Kidney capillary endothelial cell (primary cell): Measurements from ENCODE around the gene SH2B3.

Source experiments
- DNase-seq: peaks from one replicate; pipeline ENCODE4 v3.0.0-alpha.2; 2018; ENCODE audit warnings: low spot score

The SH2B3 gene

DNA sequence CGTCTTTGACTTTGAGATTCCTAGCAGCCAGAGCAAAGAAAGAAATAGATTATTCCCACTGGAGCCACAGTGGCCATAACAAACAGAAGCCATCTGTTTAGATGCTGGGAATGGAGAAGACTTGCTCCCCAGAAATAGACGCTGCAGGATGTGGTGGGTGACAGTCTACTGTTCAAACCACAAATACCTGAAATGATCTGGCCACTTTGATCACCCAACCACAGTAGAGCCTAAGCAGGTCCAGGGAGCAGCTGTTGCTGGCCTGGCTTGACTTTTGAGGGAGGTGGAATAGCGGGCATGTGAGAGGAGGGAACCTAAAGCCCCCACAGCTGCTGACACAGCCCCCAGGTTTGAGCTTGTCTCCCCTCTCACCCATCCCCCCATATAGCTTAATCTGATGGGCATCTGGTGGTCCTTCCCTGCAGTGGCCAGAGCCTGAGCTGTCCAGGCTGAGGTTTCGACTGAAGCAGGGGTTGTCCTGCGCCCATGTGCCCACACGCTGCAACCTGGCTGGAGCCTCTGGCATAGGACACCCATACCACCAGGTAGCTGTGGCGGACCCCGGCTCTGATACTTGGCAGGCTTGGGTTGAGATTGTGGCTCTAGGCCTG, 38.7 kb downstream of the SH2B3 start:
- DNase-seq = no peak

DNA sequence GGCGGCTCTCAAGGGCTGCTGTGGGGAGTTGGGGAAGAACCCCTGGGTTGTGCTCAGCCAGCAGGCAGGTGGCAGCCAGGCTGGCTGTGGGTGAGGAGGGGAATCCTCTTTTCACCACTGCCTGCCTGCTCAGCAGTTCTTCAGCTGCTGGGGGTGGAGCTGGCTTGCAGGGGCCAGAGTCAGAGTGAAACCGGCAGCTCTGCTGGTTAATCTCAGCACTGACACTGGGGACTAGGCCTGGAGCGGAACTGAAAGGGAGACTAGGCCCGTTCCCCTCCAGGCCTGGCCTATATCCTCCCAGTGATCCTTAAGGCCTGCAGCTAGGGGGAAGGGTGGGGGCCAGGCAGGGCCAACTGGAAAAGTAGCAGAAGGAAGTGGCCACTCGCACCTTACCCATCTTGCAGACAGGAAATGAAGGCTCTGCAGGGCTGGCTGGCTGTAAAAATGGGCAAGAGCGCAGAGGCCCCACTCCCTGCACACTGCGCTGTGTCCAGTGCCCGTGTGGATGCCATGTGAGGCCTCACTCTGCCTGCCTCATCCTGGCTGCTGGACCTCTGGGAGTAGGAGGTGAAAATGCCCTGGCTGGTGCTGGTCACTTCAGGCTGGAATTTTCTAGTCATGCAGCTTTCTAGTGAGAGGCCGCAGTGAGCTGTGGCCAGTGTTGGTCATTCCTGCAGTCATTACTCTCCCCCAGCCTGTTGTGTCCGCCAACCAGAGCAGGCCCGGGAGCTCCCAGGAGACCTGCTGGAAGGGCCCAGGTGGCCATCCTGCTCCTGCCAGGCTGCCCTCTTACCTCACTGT, 39.4 kb downstream of the SH2B3 start:
- peak; percentile 57 for DNase-seq

DNA sequence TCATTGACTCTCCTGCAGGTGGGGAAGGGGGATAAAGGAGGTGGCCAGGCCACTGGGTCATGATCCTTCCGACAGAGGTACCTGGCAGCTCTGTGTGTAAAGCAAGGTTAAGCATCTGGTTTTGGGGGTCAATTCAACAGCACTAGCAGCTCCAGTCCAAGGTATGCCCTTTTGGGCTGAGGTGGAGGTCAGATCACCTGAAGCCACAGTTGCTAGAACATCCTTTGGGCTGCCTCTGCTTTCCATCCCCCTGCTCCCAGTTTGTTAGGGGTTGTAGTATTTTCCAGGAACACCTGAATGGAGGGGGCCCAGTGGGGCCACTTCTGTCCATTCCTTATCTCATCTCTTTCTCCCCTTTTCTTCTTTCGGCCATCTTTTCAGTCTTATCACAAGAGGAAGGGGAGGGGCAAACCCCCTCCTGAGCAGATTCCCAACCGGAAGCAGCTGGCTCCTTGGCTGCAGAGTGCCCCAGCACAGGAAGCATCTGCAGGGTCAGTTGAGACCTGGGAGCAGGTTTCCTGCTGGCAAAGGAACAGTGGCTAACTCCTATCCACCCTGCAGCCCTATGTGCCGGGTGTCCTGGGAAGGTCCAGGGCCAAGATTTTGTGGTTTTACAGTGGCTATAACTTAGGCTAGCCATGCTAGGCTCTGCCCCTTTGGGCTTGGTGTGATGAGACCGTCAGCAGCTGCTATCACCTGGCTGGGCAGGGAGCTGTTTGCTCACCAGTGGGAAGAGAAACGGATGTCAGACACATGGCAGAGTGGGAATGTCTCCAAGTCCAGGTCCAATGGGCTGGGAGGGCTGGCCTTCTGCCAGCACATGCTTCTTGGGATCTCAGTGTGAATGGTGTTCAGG, 40.2 kb downstream of the SH2B3 start:
- DNase-seq = peak; percentile 97

DNA sequence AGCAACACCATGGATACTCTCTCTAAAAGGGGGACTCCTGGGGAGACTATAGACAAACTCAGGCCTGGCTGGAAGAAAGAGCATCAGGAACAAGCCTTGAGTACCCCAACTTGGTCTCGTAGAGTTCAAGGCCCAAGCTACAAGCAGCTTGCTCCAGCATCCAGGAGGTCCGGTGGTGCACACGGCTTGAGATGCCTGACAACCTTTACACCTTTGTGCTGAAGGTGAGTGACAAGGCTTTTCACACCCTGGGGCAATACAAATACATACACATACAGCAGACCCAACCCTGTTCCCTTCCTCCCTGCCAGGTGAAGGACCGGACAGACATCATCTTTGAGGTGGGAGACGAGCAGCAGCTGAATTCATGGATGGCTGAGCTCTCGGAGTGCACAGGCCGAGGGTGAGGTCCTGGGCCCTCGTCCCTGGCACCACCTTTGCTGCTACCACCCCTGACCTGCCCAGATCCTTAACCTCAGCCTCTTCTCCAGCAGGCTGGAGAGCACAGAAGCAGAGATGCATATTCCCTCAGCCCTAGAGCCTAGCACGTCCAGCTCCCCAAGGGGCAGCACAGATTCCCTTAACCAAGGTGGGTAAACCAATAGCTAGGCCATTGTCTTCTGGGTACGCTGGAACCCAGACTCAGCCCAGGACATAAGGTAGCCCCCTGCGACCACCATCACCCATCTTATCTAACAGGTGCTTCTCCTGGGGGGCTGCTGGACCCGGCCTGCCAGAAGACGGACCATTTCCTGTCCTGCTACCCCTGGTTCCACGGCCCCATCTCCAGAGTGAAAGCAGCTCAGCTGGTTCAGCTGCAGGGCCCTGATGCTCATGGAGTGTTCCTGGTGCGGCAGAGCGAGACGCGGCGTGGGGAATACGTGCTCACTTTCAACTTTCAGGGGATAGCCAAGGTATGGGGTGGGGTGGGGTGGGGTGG, 41.2 kb downstream of the SH2B3 start:
- DNase-seq = no peak

DNA sequence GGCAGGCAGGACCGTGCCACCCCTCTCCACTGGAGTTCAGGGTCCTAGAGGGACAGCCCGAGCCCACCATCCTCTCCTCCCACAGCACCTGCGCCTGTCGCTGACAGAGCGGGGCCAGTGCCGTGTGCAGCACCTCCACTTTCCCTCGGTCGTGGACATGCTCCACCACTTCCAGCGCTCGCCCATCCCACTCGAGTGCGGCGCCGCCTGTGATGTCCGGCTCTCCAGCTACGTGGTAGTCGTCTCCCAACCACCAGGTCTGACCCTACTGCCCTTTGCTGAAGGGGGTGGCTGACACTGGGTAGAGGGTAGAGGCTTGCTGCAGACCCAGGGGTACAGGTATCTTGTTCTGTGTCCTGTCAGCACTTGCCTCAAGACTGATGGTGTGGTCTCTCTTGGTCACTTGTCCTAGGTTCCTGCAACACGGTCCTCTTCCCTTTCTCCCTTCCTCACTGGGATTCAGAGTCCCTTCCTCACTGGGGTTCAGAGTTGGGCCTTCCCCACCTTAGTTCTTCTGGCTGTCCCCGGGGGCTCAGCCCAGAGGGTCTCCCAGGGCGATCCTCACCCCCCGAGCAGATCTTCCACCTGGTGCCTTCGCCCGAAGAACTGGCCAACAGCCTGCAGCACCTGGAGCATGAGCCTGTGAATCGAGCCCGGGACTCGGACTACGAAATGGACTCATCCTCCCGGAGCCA, 42.0 kb downstream of the SH2B3 start:
- no peak for DNase-seq

DNA sequence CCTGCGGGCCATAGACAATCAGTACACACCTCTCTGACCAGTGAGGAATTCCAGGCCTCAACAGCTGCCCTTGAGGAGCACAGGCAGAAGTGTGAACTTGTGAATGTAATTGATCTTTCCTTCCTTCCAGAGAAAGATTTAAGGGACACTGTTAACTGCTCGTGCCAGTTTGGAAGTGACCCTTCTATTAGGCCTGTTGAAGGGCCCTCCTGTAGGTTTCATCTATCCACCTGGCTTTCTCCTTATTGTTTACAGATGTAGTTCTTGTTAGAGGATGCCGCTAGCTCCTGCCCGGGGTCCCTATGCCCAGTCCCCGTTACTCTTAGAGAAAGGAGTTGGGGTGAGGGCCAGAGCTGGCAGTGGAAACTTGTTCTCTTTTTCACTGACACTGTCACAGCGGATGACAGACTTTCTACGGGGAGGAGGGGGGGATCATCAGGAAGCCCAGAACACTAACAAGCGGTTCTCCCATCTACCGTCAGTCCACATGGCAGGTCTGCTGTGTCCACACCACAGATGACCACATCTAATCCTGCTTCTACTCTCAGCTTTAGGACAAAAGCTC, 42.6 kb downstream of the SH2B3 start:
- DNase-seq = no peak

DNA sequence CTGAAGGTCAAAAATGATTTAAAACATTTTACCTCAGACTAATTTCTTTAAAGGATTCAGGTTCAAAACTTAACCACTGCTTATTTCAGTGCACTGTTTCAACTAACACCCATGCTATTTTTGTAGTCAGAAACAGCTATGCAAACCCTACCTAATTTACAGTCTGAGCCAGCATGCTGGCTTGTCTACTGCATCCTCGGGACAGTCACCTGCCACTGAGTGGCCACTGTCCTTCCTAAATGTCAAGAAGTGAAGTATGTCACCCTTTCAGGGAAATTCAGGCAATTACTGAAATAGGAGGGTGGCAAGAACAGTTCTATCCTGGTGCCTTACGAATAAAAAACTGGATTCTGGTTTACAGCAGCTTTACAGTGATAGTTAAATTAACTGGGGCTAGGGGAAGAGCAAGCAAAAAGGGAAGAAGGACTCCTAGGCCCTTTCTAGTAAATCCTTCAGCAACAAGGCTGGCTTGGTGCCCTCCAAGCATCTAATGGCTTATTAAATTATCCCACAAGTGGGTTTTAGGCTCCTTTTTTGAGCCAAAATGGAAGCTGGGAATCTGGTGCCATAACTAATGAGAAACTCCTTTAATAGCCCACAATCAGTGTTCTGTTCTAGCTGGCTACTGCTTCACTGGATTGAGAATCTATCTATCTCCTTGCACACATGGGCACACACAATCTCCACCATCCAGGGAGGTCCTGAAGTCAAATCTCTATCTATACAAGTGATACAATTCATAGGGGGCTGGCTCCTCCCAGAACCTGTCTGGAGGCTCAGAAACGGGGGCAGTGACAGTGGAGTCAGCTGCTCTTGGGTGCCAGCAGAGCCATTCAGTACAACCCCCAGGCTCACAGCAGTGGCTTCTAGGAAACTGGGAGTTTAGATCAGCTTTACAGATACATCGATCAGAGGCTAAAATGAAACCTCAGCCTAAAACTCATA, 43.4 kb downstream of the SH2B3 start:
- no peak for DNase-seq

DNA sequence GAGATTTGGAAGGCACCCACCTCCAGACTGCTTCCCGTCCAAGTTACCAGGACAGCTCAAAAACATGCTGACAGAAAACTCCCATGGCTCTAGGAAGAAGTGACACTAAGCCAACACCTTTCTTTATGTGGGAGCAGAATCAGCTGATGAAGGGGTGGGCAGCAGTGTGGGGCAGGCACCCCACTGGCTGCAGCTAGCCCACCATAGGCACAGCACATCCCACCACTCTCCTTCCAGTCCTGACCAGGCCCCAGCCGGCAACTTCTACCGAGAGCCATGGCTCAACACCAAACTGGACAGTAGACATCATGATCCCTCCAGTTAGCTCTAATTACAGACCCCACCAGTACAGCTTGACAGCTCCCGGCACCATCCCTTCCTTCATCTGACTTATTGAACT, 45.0 kb downstream of the SH2B3 start:
- no peak for DNase-seq

DNA sequence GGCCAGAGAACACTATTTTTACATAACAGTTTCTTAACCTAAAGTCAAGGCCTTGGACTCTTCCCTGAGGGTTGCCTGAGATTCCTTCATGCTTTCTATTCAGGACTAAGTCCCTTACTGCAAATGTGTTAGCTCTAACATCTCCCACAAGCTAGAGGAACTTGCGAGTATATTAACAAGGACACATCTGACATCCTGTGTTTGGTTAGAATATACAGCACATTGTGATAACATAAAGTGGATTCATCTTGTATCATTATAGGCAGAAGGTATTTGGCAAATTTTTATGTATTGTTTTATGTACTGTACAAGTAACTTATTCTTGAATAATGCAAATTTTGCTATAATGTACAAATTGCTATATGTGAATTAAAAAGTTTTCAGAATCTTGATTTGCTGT, 45.5 kb downstream of the SH2B3 start:
- no peak for DNase-seq

DNA sequence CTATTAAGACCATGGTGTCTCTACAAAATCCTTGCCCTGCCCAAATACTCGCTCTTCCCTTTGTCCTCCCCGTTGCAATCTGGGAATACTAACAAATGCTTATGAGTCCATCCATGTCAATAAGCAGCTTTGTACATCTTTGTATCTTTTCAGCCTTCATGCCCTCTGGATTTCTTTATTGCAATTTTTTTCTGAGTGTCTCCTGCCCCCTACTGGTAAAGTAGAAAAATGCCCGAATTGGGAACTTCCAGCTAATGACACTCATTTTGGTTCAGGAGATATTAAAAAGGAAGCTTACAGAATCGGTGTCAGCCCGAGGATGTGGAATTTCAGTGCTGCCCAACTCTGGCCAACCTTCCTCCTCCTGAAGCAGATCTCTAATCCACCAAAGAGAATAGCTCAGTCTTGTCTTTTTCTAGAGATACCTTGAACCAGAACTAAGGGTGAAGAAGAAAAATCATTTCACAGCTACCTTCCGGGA, 46.0 kb downstream of the SH2B3 start:
- peak; percentile 78 for DNase-seq

DNA sequence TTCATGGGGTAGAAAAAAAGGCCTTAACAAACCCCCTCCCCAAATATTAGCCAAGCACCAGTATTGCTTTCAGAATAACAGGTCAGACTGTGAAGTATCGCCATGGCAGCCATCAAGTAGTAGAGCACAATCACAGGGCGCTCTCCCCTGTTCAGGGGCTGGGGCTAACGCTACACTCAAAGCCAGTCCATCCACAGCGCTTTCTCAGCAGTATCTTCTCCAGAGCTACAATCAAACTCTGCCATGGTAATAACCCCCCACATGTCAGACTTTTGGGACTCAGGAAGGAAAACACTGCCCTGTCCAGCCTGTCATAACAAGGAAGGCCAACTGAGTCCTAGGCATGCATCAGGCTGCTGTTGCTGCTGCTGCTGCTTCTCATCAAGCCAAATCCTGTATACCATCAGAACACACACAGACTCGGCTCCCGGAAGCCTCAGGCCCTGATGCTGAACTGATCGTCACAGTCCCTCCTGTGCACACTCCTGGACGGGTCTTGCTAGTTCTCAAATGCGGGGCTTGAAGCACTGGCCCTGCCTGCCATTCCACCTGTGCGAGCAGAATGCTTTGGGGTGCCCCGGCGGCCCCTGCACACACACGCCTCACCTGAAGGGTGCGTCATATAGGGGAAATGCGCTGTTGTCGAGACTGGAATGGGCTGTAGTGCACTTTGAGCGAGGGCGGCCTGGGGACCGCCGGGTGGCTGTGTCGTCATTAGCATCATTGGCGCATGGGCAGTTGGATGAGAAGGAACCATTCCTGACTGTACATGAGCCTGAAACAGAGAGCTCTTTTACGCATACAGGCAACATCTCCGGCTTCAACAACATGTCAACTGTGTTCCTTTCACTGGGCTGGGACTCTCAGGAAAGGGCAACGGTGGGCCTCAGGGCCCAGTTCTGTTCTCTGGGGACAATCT, 47.6 kb downstream of the SH2B3 start:
- no peak for DNase-seq

DNA sequence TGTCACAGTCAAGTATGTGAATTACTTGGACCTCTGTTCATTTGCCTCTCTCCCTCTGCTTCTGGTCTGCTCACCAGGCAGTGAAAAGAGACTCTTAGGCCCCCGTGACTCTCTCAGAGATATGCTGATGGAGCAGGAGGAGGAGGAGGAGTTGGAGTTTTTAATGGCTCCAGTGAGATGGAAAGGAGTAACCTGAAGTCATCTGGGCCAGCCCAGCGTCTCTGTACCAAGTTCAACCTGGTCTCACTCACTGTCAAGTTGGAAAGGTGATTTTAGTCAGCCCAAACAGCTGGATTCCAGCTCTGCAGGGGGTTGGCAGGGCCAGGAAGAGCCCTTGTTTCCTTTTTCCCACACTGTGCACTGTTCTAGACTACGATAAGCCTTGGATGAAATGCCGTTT, 48.6 kb downstream of the SH2B3 start:
- no peak for DNase-seq

DNA sequence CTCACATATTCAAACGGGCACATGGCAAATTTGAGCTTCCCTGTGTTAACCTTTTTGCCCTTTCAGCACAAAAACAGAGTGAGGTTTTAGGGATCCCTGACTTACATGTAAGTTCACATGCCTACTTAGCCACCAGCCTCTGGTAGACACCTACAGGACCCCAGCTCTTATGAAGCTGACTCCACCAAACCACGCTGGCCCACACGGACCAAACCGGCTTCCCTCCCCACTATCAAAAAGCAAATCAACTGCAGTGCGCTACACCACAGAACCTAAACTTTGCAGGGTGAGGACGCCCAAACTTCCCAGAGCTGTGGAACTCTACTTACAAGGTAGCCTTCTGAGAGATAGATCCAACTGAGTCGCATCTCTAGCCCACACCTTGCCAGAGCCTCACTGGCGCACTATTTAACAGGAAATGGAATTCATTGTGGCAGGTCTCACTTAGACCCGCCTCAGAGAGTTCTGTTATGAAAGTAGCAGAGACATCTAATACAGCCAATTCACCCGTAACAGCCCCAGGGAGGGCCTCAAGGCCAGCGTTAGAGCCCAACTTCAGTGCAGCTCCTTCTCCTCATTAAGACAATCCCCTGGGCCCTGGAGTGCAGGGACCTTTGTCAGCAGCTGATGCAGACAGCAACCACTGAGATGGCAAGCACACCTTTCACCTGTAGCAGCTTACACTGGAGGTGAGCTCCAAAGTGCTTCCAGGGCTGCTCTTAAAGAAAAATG, 49.2 kb downstream of the SH2B3 start:
- no peak for DNase-seq

DNA sequence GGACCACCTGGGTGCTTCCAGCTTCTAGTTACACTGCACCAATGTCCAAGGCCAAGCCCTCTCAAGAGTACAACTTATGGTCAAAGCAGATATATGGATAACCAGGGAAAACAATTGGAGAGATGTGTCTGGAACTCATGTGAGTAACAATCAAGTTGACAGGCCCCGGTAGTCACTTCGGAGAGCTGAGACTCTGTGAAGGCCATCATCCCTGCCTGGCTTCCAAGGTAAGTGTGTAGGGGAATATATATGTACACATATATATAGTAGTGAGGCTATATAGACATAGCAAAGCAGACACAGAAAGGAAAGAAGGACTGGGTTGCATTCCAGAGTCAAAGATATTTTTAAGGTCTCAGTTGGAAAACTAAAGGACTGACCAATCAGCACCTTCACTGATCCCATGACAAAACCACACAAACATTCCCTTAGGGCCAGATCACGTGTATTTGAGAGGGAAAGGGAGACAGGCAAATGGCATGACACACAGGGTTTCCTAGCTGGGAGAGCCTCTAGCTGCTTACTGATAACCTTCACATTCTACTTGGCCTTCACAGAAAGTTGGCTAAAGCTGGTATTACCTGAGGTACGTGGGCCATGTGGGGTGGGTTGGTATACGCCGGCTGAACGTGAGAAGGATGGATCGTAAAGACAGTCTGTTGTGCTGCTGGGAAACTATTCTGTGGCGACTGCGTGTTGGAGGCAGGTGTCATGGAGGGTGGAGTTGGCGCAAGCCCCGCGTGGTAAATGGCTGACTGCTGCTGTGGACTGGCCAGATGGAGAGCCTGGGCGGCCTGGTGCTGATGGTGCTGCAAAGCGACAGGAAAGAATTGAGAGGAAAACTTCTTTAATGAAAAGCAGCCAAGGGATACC, 50.0 kb downstream of the SH2B3 start:
- no peak for DNase-seq

DNA sequence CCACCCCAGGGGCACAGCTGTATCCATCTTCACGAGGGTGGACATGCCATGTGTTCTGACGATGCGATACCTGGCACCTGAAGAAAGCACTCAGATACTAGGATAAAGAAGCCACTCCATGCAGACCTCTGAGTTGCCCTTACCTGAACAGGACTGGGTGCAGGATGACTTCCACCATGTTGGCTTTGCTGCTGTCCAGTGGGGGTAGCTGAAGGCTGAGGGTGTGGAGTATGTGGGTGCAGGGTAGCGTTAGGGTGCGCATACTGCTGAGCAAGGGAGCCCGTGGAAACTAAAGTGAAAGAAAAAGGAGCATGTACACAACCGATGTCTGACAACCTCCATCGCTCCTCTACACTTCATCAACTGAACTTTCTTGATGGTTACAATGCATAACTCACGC, 51.3 kb downstream of the SH2B3 start:
- DNase-seq = no peak

DNA sequence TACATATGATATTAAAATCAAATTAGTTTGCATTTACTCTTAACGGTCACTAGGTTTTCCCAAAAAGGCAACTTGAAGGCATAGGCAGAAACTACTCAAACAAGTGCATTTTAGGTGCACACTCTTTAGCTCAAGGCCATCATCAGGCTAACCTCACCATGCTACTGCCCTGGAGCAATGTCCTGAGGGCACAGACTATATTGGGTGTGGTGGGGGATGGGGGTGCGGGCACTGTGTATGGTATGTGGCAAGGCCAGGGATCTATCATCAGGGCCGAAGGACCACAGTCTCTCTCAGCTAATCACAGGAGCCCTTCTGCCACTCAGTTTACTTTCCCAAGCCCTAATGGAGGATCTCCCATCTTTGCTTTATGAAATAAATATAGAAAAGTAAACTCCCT, 51.9 kb downstream of the SH2B3 start:
- no peak for DNase-seq
